GM19023 (cell line): ENCODE results near the gene POLR3H.
"Not testable (repeated sequence)": the region's sequence is repeated elsewhere in the genome, so short reads cannot be mapped to it uniquely, and the experiment has no call there.

Source experiments
- ATAC-seq: cut with Tn5 transposase; IDR thresholded peaks from one replicate; pipeline ENCODE4 v1.9.1; 2021; ENCODE audit warnings: mild to moderate bottlenecking, moderate library complexity; ENCODE audit not compliant: unreplicated experiment

POLR3H gene, protein sequence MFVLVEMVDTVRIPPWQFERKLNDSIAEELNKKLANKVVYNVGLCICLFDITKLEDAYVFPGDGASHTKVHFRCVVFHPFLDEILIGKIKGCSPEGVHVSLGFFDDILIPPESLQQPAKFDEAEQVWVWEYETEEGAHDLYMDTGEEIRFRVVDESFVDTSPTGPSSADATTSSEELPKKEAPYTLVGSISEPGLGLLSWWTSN

DNA sequence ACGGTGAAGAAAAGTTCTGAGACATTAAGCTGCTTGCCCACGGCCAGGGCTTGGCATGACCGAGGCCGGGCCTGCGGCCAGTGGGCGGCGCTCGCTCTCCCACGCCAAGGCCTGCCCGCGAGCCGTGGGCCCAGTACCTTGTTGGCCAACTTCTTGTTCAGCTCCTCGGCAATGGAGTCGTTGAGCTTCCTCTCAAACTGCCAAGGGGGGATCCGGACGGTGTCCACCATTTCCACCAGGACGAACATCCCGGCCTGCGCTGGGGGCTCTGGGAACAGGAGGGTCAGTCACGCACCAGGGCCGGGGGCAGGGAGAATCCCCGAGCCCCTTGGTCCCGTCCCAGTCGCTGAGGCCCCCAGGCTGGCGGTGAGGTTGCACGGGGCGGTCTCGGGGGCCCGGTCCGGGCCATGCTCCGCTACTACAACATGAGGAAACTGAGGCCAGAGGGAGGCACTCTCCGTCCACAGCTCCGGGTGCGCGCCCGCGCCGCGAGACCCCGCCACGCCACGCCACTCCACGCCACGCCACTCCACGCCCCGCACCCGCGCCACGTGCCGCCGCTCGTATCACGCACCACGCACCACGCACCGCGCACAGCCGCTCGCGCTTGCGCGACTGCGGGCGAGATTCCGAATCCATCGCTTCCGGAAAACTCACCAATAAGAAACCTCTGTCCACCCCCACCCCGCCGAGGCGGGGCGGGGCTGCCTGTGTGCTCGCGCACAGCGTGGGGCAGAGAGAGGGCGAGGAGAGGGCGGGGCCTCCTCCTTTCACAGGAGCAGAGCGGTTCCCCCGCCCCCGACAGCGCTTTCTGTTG lies at the start of gene POLR3H:
Gene POLR3H (minus strand): TSS at position 617 of the 817 bp plus-strand sequence. CDS start 369 bp downstream, at position 248.
- peak; percentile 93 for ATAC-seq

DNA sequence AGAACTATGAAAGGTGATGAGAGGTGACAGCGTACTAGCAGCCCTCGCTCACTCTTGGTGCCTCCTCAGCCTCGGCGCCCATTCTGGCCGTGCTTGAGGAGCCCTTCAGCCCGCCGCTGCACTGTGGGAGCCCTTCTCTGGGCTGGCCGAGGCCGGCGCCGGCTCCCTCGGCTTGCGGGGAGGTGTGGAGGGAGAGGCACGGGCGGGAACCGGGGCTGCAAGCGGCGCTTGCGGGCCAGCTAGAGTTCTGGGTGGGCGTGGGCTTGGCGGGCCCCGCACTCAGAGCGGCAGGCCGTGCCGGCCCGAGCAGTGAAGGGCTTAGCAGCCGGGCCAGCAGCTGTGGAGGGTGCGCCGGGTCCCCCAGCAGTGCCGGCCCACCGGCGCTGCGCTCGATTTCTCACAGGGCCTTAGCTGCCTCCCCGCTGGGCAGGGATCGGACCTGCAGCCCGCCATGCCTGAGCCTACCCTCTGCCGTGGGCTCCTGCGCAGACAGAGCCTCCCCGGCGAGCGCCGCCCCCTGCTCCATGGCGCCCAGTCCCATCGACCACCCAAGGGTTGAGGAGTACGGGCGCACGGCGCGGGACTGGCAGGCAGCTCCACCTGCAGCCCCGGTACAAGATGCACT lies 49.2 kb upstream of the POLR3H start:
- ATAC-seq = not testable (repeated sequence)

DNA sequence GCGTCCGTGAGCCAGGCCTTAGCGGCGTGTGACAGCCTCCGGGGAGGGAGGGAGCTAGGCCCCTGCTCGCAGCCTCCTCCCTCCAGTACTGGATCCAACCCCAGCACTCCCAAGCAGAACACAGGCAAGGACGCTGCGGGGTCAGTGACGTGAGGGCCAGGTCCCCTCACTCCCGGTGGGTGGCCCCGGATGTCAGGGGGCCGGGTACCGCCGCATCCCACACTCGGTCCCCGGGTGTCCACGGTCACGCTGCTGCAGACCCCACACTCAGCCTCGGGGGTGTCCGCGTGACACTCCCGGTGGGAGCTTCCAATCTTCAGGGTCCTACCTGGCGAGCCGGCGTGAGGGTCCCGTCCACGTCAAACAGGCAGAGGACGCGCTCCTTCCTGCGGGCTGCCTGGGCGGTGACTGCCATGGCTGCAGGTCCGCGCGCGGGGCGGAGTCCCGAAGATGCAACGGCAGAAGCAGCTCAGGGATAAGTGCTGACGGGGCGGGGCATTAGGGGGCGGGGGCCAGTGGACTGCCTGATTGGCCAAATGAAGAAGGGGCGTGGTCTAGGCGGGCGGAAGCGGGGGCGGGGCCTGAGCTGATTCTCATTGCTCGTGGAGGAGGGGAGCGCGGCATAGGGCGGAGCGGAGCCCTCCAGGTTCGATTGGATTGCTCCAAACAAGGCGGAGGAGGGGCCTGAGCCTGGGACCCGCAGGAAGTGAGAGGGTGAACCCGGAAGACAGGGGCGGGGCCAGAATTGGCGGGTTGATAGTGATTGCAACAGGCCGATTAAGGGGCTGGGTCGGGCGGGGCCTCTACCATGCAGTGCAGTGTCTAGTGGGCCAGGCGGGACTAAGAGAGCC lies 45.3 kb upstream of the POLR3H start, which contains the start of gene PMM1:
Gene PMM1 (minus strand): TSS at position 450 of the 851 bp plus-strand sequence. CDS start 35 bp downstream, at position 415.
- peak; percentile 88 for ATAC-seq

DNA sequence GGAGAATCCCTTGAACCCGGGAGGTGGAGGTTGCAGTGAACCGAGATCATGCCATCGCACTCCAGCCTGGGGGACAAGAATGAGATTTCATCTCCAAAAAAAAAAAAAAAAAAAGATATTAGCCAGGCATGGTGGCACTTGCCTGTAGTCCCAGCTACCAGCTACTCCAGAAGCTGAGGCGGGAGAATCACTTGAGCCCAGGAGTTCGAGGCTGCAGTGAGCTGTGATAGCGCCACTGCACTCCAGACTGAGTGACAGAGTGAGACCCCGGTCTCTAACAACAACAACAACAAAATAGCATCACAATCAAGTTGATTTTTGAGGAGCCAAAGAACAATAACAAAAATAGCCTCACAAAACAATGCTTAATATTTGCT lies 43.1 kb upstream of the POLR3H start:
- no peak for ATAC-seq

DNA sequence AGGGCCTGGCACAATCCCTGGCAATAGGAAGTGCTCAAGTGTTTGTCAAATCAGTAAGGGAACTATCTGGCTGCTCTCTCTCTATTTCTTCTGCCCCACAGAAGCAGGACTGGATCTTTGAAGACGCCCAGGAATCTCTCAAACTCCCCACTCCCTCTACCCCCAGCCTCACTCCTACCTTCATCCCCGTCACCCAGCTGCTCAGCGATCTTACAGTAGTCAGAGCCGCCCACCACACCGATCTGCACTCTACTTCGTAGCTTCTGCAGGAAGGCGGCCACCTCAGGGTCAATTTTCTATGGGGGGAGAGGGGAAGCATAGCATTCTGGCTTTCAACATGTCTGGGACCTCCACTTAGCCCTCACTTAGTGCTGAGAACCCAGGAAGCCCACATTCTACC lies 41.6 kb upstream of the POLR3H start:
- ATAC-seq = no peak

DNA sequence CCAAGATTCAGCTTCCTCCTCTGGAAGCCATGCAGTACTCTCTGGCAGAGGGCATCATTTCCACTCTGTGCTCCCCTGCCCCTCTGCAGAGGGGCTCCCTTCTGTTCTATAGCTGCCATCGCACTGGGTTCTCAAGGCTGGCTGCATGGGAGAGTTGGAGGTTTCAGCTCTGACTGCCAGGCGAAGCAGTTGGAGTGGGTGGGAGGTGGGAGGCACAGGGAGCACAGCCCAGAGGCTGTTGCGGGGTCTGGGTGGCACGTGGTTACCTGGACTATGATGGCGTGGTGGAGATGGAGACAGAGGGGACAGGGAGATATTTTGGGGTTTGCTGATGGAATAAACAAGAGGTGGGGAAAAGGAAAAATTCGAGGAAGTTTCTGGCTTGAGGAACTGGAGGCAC lies 40.6 kb upstream of the POLR3H start:
- ATAC-seq = no peak

DNA sequence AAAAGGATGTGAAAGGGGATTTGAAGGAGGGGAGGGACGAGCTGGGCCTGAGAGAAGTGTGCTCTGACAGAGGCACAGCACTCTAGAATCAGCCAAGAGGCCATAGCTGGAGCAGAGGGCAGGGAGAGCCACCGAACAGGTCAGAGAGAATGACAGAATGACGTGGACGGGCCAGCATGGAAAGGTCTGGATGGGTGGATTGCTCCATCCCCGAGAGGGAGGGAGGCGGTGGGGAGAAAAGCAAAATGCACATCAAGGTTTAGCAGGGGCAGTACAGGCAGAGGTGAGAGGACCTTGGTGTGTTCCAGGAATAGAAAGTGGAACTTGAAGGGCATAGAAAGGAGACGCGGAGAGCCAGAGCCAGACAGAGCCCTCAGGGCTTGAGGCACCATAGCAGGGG lies 38.4 kb upstream of the POLR3H start:
- ATAC-seq = no peak

DNA sequence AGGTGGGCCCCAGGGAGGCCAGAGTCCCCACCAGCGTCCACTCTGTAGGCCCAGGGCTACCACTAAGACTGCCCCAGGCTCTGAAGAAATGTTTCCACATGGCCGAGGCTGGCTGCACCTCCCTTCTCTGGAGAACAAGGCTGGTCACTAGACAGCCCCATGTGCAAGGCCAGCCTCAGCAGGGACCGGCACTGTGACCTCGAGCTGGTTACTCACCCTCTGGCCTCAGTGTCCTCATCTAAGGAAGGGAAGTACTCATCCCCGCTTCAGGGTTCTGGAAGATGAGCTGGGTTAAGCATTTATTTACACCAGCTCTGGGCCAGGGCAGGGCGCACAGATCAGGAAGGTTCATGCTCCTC lies 35.7 kb upstream of the POLR3H start:
- ATAC-seq = no peak

DNA sequence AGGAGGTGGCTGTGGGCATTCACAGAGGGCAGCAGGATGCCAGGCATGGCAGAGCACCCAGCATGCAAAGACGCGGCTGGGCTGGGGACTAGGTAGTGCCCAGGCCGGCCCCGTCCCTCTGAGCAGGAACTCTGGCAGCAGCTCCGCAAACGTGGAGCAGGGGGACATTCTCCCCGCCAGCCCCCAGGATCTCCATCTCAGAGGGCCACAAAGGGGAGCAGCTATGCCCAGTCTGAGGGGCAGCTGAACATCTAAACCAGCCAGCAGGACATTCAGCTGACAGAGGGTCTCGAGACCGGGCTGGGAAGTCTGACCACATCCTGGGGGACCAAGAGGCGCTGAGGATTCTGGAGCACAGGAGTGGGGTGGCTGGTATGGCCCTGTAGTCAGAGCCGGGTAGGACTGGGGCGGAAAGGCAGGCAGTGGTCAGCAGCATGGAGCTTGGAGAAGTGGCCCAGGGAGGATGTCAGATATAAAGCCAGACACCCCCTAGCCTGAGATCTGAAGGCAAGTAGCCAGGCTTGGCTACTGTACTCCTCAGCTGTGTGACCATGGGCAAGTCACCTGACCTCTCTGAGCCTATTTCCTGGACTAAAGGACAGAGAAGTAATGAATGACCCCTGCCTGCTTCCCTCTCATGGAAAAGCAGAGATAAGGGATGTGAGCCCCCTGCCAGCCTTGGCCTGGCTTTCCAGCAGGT lies 35.2 kb upstream of the POLR3H start:
- no peak for ATAC-seq

DNA sequence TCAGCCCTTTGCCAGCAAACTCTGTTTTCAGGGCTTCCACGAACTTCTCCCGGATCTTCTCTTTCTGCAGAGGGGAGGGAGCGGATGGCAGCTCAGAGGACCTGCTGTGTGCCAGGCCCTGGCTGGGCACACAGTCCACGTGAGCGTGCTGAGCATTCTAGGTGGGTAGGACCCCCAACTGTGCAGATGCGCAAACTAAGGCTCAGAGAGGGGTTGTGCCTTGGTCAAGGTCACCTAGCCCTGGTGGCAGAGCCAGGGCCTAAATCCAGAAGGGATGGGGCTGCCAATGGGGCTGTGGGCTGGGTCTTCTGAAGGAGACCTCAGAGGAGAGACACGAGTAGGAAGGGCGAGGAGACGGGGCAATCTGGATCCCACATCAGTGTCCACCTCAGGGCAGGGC lies 34.5 kb upstream of the POLR3H start:
- no peak for ATAC-seq

DNA sequence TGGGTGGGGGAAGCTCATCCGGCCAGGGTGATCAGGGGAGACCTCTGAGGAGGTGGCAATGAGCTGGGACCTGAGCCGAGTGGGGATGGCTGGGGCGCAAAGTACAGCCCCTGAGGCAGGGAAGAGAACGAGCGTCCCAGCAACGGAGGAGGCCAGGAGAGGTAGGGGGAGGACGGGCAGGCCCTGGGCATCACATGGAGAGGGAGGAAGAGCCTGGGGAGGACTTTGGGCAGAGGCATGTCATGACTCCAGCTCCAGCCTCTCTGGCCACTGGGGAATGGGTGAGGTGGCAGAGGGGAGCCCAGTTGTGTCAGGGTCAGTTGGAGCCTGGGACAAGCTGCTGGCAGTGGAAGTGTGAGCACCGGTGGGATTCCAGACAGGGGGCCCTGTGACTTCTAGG lies 33.8 kb upstream of the POLR3H start:
- no peak for ATAC-seq

DNA sequence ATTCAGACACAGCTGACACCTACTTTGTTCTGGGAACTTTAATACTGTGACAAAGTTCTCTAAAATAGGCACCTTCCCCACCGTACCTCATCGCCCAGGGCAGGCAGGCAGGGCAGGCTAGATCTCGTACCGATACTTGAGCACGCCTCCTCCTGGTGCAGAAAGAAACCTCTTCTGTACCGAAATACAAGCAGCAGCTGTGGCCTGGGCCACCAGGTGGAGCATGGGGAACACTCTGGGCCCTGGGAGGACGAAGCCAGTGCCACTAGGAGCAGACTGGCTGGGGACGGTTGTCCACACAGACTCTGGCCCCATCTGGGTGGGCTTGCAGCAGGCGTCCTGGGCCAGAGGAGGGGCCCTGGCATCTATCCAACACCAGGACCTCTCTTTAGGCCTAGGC lies 32.6 kb upstream of the POLR3H start:
- no peak for ATAC-seq

DNA sequence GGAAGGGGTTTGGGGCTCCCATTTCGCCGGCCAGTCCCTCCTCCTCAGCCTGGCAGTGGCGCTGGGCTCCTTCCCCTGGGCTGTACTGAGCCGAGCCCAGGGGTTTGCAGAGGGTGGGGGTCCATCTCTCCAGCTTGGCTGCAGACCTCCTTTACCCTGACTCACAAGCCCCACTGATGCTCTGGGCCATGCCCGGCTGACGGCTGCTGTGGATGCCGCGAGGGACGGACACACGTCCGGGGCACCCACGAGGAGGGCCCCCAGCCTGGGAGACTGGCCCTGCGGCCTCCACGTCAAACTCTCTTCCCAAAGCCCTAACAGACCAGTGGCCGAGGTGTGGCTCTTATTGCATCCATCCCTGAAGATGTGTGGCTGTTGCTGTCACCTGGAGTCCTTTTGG lies 31.3 kb upstream of the POLR3H start:
- ATAC-seq = no peak

DNA sequence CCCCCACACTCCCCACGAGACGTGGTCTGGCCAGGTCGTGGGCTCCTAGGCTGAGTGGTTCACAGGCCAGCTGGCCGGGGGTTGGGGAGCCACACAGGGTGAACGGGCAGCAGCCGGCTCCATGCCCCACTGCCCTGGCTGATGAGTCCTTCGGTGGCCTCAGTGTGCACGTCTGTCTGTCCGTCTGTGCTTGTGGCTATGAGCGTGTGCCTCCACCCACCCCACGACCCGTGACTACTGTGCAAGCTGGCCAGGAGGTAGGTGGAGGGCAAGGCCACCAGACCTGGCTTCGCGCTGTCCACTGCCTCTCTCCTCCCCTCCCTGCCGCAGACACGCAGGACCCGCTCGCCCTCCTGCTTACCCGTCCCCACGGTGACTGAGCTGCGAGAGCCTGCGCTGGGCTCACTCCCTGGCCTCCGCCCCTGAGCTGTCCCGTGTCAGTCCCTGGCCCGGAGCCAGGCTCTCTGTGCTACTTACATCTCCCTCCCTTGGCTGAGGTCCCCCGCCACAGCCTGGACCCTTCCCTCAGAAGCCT lies 30.6 kb upstream of the POLR3H start:
- ATAC-seq = no peak

DNA sequence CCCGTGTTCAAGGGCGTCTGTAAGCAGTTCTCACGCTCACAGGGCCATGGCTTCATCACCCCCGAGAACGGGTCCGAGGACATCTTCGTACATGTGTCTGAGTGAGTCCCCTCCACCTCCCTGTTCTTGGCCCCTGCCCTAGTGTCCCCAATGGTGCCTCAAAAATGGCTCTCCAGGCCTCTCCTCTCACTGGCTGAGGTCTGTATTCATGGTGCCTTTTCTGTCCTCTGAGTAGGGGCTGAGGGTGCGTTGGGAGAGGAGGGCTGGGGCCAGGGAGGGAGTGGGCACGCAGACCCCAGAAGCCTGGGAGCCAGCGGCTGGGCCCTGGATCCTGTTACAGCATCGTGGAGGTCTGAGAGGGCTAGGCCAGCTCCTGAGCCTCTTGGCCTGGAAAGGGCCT lies 29.4 kb upstream of the POLR3H start:
- ATAC-seq = no peak

DNA sequence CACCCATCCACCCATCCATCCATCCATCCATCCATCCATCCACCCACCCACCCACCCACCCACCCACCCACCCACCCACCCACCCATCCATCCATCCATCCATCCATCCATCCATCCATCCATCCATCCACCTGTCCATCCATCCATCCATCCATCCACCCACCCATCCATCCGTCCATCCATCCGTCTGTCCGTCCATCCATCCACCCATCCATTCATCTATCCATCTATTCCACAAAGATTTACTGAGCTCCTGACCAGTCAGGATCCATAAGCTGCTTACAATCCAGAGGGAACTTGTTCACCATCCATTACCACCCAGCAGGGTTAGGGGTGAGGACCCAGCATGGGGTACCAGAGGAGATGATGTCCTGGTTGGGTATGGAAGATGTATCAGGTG lies 28.0 kb upstream of the POLR3H start:
- not testable (repeated sequence) for ATAC-seq

DNA sequence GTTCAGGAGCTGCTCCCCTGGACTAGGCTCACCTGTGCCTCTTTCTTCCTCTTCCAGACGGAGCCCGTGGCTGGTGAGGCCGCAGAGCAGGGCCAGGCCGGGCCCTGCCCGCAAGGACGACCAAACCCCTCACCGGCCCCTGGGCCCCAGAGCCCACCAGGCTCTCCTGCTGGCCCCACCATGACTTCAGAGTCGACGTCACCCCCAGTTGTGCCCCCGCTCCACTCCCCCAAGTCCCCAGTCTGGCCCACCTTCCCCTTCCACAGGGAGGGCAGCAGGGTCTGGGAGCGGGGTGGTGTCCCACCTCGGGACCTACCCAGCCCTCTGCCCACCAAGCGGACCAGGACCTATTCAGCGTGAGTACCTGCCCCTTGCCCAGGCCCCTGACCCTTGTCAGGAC lies 27.5 kb upstream of the POLR3H start:
- ATAC-seq = no peak

DNA sequence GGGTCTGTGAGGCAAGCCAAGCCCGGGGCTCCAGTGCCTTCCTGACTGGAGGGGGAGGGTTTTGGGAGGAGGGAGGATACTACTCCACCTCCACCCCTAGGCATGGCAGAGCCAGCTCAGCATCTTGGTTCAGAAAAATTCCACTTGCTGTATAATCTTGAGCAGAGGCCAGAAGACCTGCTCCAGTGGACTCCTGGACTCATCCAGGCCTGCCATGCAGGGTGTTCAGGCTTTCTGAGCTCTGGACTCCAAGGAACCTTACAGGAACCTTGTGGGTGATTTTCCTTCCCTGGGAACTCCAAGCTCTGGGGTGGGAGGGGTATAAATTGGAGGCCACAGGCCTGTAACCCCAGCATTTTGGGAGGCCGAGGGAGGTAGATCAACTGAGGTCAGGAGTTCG lies 26.0 kb upstream of the POLR3H start:
- no peak for ATAC-seq

DNA sequence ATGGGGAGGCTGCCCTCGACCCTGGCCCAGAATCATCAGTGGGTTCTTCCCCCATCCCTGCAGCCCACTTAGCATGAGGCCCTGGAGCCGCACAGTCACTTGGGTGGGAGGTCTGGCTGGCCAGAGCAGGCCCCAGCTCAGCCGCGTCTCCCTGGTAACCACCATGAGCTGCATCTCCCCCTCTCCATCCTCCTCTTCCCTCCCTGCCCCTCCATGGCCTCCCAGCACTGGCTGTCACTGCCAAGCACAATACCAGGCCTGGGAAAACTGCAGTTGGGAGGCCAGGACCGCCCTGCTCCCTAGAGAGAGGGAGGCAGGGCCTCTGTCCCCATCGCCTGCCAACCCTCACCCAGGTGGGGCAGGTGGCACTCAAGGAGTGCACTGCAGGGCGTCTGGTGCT lies 24.5 kb upstream of the POLR3H start:
- no peak for ATAC-seq

DNA sequence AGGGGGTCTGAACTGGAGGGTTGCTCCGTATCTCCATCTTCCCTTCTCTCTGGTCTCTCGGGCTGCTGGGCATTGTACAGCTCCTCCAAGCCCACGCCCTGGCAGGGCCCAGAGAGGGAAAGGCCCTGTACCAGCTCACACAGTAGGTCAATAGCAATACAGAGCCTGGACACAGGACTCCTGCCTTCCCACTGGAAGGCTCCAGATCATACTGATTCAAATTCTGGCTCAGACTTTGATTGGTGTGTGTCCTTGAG lies 23.2 kb upstream of the POLR3H start:
- no peak for ATAC-seq
